ENCODE data around the gene HLA-A. TPM values are rescaled to one million over a fixed set of nuclear protein-coding genes. Genes with fewer than 3 reads are reported as not detected.

HLA-A gene
- total and polyA plus RNA-seq, 9 donors = 269 to 543 (median 366) TPM

- intact Hi-C loops (cut with DNase I) = no loop called here
- 56% methylated on average over 3 of the region's 3 CpGs; no CpG with 5 or more reads in 1 of the 3 donors for WGBS, 3 donors
- Histone ChIP-seq H3K27ac (no peak overlapping the region), H3K9me3 (no peaks in the 10 kb centered on the region), H3K36me3 (no peaks in the 10 kb centered on the region), H3K4me1 (ENCODE audit: insufficient read depth) (no peaks in the 10 kb centered on the region), H3K27me3 (no peaks in the 10 kb centered on the region), H3K4me3 (no peak overlapping the region)
- TF ChIP-seq POLR2A (IDR thresholded peaks at IDR 0.05) (no peak), EP300 (IDR thresholded peaks at IDR 0.05) (no peak), CTCF (IDR thresholded peaks at IDR 0.05) (no peak)
- no peak for DNase-seq
Observed at GRCh38 chr6:29924287-29924686, 18.0 kb upstream of the HLA-A start.

GRCh38 chr6:29924731-29925130 is 17.6 kb upstream of the HLA-A start:
- intact Hi-C loops (cut with DNase I) = loop anchor here in 1 of 4 donors (5.0 kb wide), 2 partner anchors 37 to 53 kb away; no protein-coding TSS in a partner anchor
- peak overlapping the region in 1 of 2 donors; percentile 98 for H3K27ac ChIP-seq
- 58 to 65% methylated on average over 3 of the region's 3 CpGs; no CpG with 5 or more reads in 1 of the 3 donors for WGBS, 3 donors
- no peaks in the 10 kb centered on the region for H3K36me3 ChIP-seq
- H3K27me3 ChIP-seq = no peaks in the 10 kb centered on the region
- no peak for DNase-seq
- H3K4me3 ChIP-seq = no peak overlapping the region
- no peak for TF ChIP-seq CTCF (IDR thresholded peaks at IDR 0.05)
- TF ChIP-seq EP300 (IDR thresholded peaks at IDR 0.05) = no peak
- TF ChIP-seq POLR2A (IDR thresholded peaks at IDR 0.05) = no peak
- no peaks in the 10 kb centered on the region for H3K9me3 ChIP-seq
- no peaks in the 10 kb centered on the region for H3K4me1 ChIP-seq (ENCODE audit: insufficient read depth)

GRCh38 chr6:29925321-29925720 is 17.0 kb upstream of the HLA-A start:
- no peak for DNase-seq
- no peaks in the 10 kb centered on the region for H3K4me1 ChIP-seq (ENCODE audit: insufficient read depth)
- H3K9me3 ChIP-seq = no peaks in the 10 kb centered on the region
- H3K36me3 ChIP-seq = no peaks in the 10 kb centered on the region
- H3K27ac ChIP-seq = peak overlapping the region in 1 of 2 donors; percentile 98
- no peak overlapping the region for H3K4me3 ChIP-seq
- intact Hi-C loops (cut with DNase I) = loop anchor here in 1 of 4 donors (5.0 kb wide), 2 partner anchors 38 to 52 kb away; no protein-coding TSS in a partner anchor
- WGBS, 3 donors = 79 to 82% methylated on average over 6 of the region's 6 CpGs; no CpG with 5 or more reads in 1 of the 3 donors
- no peaks in the 10 kb centered on the region for H3K27me3 ChIP-seq
- no peak for TF ChIP-seq POLR2A (IDR thresholded peaks at IDR 0.05)
- TF ChIP-seq EP300 (IDR thresholded peaks at IDR 0.05) = no peak
- no peak for TF ChIP-seq CTCF (IDR thresholded peaks at IDR 0.05)

GRCh38 chr6:29925727-29926412 is 16.5 kb upstream of the HLA-A start:
- no peaks in the 10 kb centered on the region for H3K36me3 ChIP-seq
- H3K9me3 ChIP-seq = no peaks in the 10 kb centered on the region
- H3K27ac ChIP-seq = peak overlapping the region in 1 of 2 donors; percentile 98
- 63 to 69% methylated on average over 24 of the region's 24 CpGs; no CpG with 5 or more reads in 1 of the 3 donors for WGBS, 3 donors
- no peaks in the 10 kb centered on the region for H3K4me1 ChIP-seq (ENCODE audit: insufficient read depth)
- TF ChIP-seq EP300 (IDR thresholded peaks at IDR 0.05) (no peak), CTCF (IDR thresholded peaks at IDR 0.05) (no peak)
- H3K27me3 ChIP-seq = no peaks in the 10 kb centered on the region
- DNase-seq = peak in 4 of 5 donors; percentile 44 to 59 (median 53)
- peak overlapping the region; percentile 76 for H3K4me3 ChIP-seq
- intact Hi-C loops (cut with DNase I) = loop anchor here in 1 of 4 donors (5.0 kb wide), 2 partner anchors 39 to 51 kb away; no protein-coding TSS in a partner anchor
